Panc1 (cell line): ENCODE data around the gene EEF2. TPM values are rescaled to one million over a fixed set of nuclear protein-coding genes. Genes with fewer than 3 reads are reported as not detected.

ENCODE experiments used
- ATAC-seq: fragments of 200-7000 bp; cut with Tn5 transposase; 2 replicates; pipeline ENCODE4 v1.9.1; 2020; ENCODE audit warnings: mild to moderate bottlenecking, moderate library complexity
- BruUV-seq: library from RNA; stranded (reverse); fragments of 400-500 nt; replicated peaks from 2 replicates; lab custom pipeline; 2021; lab: Mats Ljungman, UMichigan
- CTCF ChIA-PET: fragments of 300-600 bp; sonication (Branson Sonifier 250); formaldehyde crosslinking; loops from one replicate; lab custom pipeline; 2022; ENCODE audit warnings: antibody characterized with exemption; lab: Charles Lee
- POLR2A ChIA-PET: fragments of 300-600 bp; sonication (Branson Sonifier 250); formaldehyde crosslinking; loops from one replicate; lab custom pipeline; 2022; ENCODE audit warnings: antibody characterized with exemption; lab: Charles Lee
- DNase-seq: peaks from one replicate; pipeline ENCODE4 v3.0.0-alpha.2; 2010; ENCODE audit warnings: low read depth, low spot score
- H3K27ac ChIP-seq: 2 replicates; pipeline ENCODE4 v1.5.1; 2011; ENCODE audit warnings: mild to moderate bottlenecking, low read length, inconsistent platforms
- H3K27me3 ChIP-seq: fragments of 200-500 bp; sonication (Bioruptor generic); 2 replicates; pipeline ENCODE4 v1.6.0; 2014; ENCODE audit warnings: low read length, inconsistent platforms; ENCODE audit not compliant: control insufficient read depth, insufficient read depth
- H3K36me3 ChIP-seq: fragments of 200-500 bp; sonication (Bioruptor generic); 2 replicates; pipeline ENCODE4 v1.5.1; 2014; ENCODE audit warnings: inconsistent platforms, mild to moderate bottlenecking, low read length, moderate library complexity; ENCODE audit not compliant: control insufficient read depth, insufficient read depth
- H3K4me1 ChIP-seq: 2 replicates; pipeline ENCODE4 v1.5.1; 2011; ENCODE audit warnings: inconsistent platforms, mild to moderate bottlenecking, low read length, moderate library complexity; ENCODE audit not compliant: control insufficient read depth, insufficient read depth
- H3K4me3 ChIP-seq, 2 experiments: 2 replicates each; pipeline ENCODE4 v1.5.1; 2011 to 2012; ENCODE audit warnings: low read depth in 2 of 2, low read length in 2 of 2, mild to moderate bottlenecking in 2 of 2, inconsistent platforms in 1 of 2, moderate library complexity in 1 of 2
- H3K9me3 ChIP-seq: fragments of 200-500 bp; sonication (Bioruptor generic); 2 replicates; pipeline ENCODE4 v1.5.1; 2014; ENCODE audit warnings: low read depth, mild to moderate bottlenecking, inconsistent platforms, low read length, moderate library complexity; ENCODE audit not compliant: control insufficient read depth, insufficient read depth
- CTCF ChIP-seq: fragments of 450-650 bp; IDR thresholded peaks from 2 replicates; pipeline ENCODE4 v1.5.1; 2017; ENCODE audit warnings: mild to moderate bottlenecking
- POLR2AphosphoS5 ChIP-seq: IDR thresholded peaks from 2 replicates; pipeline ENCODE4 v1.6.1; 2012; ENCODE audit warnings: mild to moderate bottlenecking, low read depth, low read length, moderate library complexity
- SIN3A ChIP-seq: IDR thresholded peaks from 2 replicates; pipeline ENCODE4 v1.6.1; 2012; ENCODE audit warnings: low read depth, mild to moderate bottlenecking, low read length, moderate library complexity, borderline replicate concordance; ENCODE audit not compliant: insufficient read depth
- TCF7L2 ChIP-seq: IDR thresholded peaks from 2 replicates; pipeline ENCODE4 v1.6.1; 2011; ENCODE audit warnings: mild to moderate bottlenecking, low read depth, low read length, inconsistent platforms
- in situ Hi-C: cut with HindIII; loops from 2 replicates; pipeline ENCODE4 v1.10.0; 2016; ENCODE audit warnings: low sequenced_read_pairs, low pct_unique_long_range_greater_than_20kb
- intact Hi-C: fragments of 100-400 bp; cut with micrococcal nuclease; formaldehyde crosslinking; loops from one replicate; pipeline ENCODE4 v1.10.0; 2022; ENCODE audit not compliant: unreplicated experiment
- total RNA-seq: library from RNA; stranded (reverse); gene quantifications from one replicate; pipeline ENCODE4 v1.2.1, GENCODE V29; 2021; ENCODE audit not compliant: unreplicated experiment
- TF ChIP-seq, protein P1 (sequence below), 2 experiments: IDR thresholded peaks; 2 replicates each; pipeline ENCODE4 v1.6.1; 2011 to 2012; ENCODE audit warnings: low read depth in 2 of 2, control low read depth in 1 of 2, low read length in 1 of 2, mild to moderate bottlenecking in 1 of 2, moderate library complexity in 1 of 2; ENCODE audit not compliant: insufficient read depth in 1 of 2

EEF2 gene
- total RNA-seq, 1 experiment from 2014 or later, result 1,391 TPM

DNA sequence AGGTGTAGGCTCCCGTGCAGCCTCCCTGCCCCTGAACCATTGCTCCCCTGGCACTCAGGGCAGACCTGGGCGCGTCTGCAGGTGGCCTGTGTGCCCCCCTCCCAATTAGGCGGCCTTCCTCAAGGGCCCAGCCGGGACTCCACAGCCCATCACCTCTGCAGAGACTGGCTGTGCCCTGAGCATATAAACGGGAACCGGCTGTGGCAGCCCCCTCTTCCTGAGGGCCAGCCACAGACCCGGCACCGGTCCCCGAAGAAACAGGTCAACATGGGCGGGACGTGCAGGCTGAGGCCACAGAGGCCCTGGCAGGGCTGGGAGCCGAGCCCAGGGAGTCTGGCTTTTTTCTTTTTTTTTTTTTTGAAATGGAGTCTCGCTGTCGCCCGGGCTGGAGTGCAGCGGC, 34.3 kb upstream of the EEF2 start:
- DNase-seq (no peak), ATAC-seq (no peak)
- Histone ChIP-seq H3K36me3 (no peaks in the 10 kb centered on the region), H3K27me3 (no peaks in the 10 kb centered on the region), H3K9me3 (no peaks in the 10 kb centered on the region), H3K4me1 (no peaks in the 10 kb centered on the region), H3K27ac (no peak overlapping the region), H3K4me3 (no peak overlapping the region)
- intact Hi-C loops, result no loop called here
- ChIA-PET CTCF (no interaction called here), POLR2A (no interaction called here)
- in situ Hi-C loops, result no loop called here
- BruUV-seq, result no TSS peak
- TF ChIP-seq SIN3A (no peak), POLR2AphosphoS5 (no peak), TCF7L2 (no peak), CTCF (no peak)
- TF ChIP-seq, protein P1, sequence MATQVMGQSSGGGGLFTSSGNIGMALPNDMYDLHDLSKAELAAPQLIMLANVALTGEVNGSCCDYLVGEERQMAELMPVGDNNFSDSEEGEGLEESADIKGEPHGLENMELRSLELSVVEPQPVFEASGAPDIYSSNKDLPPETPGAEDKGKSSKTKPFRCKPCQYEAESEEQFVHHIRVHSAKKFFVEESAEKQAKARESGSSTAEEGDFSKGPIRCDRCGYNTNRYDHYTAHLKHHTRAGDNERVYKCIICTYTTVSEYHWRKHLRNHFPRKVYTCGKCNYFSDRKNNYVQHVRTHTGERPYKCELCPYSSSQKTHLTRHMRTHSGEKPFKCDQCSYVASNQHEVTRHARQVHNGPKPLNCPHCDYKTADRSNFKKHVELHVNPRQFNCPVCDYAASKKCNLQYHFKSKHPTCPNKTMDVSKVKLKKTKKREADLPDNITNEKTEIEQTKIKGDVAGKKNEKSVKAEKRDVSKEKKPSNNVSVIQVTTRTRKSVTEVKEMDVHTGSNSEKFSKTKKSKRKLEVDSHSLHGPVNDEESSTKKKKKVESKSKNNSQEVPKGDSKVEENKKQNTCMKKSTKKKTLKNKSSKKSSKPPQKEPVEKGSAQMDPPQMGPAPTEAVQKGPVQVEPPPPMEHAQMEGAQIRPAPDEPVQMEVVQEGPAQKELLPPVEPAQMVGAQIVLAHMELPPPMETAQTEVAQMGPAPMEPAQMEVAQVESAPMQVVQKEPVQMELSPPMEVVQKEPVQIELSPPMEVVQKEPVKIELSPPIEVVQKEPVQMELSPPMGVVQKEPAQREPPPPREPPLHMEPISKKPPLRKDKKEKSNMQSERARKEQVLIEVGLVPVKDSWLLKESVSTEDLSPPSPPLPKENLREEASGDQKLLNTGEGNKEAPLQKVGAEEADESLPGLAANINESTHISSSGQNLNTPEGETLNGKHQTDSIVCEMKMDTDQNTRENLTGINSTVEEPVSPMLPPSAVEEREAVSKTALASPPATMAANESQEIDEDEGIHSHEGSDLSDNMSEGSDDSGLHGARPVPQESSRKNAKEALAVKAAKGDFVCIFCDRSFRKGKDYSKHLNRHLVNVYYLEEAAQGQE (IDR thresholded peaks at IDR 0.05; ENCODE audit: insufficient read depth in 1 of 2, low read depth in 2 of 2, low read length in 1 of 2), result no peak

DNA sequence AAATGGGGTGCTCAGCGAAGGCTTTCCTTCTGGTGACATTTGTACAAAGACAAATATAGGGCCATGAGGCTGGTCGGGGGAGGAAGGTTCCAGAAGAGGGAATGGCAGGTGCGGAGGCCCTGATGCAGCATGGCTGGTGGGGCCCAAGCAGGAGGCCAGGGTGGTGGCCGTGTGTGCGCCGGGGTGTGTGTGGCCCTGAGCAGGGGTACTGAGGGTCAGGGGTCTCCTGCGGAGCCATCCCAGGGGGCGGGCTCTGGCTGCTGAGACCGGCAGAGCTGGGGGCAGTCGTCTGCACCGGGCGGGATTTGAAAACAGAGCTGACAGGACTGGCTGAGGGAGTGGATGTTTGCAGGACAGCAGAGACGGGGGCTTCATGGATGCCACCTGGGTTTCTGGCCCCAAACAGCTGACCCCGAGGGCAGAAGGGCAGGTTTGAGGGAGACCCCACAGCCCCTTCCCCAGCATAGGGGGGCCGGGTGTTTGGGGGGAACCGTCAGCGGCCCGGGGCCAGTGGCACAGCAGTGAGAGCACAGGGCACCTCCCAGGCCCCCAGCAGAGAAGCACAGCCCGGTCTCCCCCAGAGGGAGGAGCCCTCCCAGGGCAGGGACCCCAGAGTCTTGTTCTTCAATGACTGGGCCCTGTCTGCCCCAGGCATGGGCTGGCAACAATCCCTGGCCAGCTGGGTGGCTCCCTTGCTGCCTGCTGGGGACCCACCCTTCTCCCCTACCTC, 33.7 kb upstream of the EEF2 start:
- Histone ChIP-seq H3K27ac (no peak overlapping the region), H3K27me3 (no peaks in the 10 kb centered on the region), H3K9me3 (no peaks in the 10 kb centered on the region), H3K4me3 (no peak overlapping the region), H3K4me1 (no peaks in the 10 kb centered on the region), H3K36me3 (no peaks in the 10 kb centered on the region)
- no TSS peak for BruUV-seq
- ChIA-PET CTCF (no interaction called here), POLR2A (no interaction called here)
- DNase-seq, result no peak
- in situ Hi-C loops (no loop called here), intact Hi-C loops (no loop called here)
- TF ChIP-seq CTCF, result no peak
- TF ChIP-seq, protein P1 (IDR thresholded peaks at IDR 0.05; ENCODE audit: insufficient read depth in 1 of 2, low read depth in 2 of 2, low read length in 1 of 2), result no peak
- TF ChIP-seq SIN3A, result no peak
- TF ChIP-seq POLR2AphosphoS5, result no peak
- no peak for TF ChIP-seq TCF7L2
- no peak for ATAC-seq
